Measurements from ENCODE around the gene PREX1. TPM values are rescaled to one million over a fixed set of nuclear protein-coding genes. Genes with fewer than 3 reads are reported as not detected.

The PREX1 gene
- total RNA-seq, 1 experiment from 2014 or later: 9.5 TPM

- Histone ChIP-seq H3K27me3 (replicated peaks; ENCODE audit: control insufficient read depth, insufficient read depth, low read length) (no peaks in the 10 kb centered on the region), H3K36me3 (ENCODE audit: control insufficient read depth, insufficient read depth, low read length) (no peaks in the 10 kb centered on the region), H3K9me3 (no peaks in the 10 kb centered on the region), H3K4me3 (ENCODE audit: low read depth, low read length) (no peak overlapping the region), H3K4me1 (peaks cover 16% of the 10 kb centered on the region)
- H3K9me3 Mint-ChIP-seq (ENCODE audit: unreplicated experiment): no peaks in the 10 kb centered on the region
- intact Hi-C loops (cut with micrococcal nuclease; ENCODE audit: unreplicated experiment): loop anchor here (1.0 to 10.0 kb wide), 4 partner anchors 81 to 833 kb away; no protein-coding TSS in a partner anchor
- no peak for DNase-seq
- CTCF ChIA-PET: interaction anchor here (0.7 to 3.1 kb wide), 50 partner anchors 10 to 960 kb away, joined by 3 to 114 read pairs (median 6); partner anchors contain the start of gene SULF2
- H3K36me3 Mint-ChIP-seq (ENCODE audit: insufficient read depth, unreplicated experiment): no peaks in the 10 kb centered on the region
- no peak overlapping the region for H3K4me3 Mint-ChIP-seq (ENCODE audit: unreplicated experiment)
- no TSS peak for BruUV-seq (replicated peaks)
- no peak for TF ChIP-seq CTCF (IDR thresholded peaks at IDR 0.05; ENCODE audit: insufficient read depth in 1 of 2, low read depth in 1 of 2, low read length in 1 of 2, severe bottlenecking in 1 of 2, unreplicated experiment in 1 of 2)
- POLR2A ChIA-PET: interaction anchor here (1.0 kb wide), 1 partner anchor 324 kb away, joined by 5 read pairs; no protein-coding TSS in a partner anchor
- H3K4me1 Mint-ChIP-seq (ENCODE audit: low read depth, unreplicated experiment): peaks cover 6% of the 10 kb centered on the region
- H3K27me3 Mint-ChIP-seq (ENCODE audit: insufficient read depth, unreplicated experiment): no peaks in the 10 kb centered on the region
- H3K27ac Mint-ChIP-seq (ENCODE audit: unreplicated experiment): no peak overlapping the region
Observed at GRCh38 chr20:48619126-48620101, 208.4 kb downstream of the PREX1 start.

DNA sequence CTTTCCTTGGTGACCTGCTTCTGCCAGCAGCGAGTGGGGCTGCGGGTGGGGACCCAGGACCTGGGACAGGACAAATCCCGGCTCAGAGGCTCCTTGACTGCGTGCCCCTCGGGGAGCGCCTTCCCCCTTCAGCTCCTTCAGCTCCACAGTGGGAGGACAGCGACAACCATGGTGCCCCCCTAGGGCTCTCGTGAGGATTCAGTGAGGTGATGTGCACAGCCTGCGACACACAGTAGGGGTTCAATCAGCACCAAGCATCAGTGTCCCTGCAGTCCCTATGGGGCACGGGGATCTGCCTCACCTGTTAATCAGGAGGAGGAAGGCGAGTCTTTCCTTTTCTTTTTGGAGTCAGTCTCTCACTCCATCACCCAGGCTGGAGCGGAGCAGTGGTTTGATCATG is 209.2 kb downstream of the PREX1 start:
- no TSS peak for BruUV-seq (replicated peaks)
- H3K9me3 Mint-ChIP-seq (ENCODE audit: unreplicated experiment): no peaks in the 10 kb centered on the region
- Histone ChIP-seq H3K4me1 (peaks cover 16% of the 10 kb centered on the region), H3K9me3 (no peaks in the 10 kb centered on the region), H3K27me3 (replicated peaks; ENCODE audit: control insufficient read depth, insufficient read depth, low read length) (no peaks in the 10 kb centered on the region), H3K4me3 (ENCODE audit: low read depth, low read length) (no peak overlapping the region), H3K36me3 (ENCODE audit: control insufficient read depth, insufficient read depth, low read length) (no peaks in the 10 kb centered on the region)
- no peak overlapping the region for H3K27ac Mint-ChIP-seq (ENCODE audit: unreplicated experiment)
- H3K4me1 Mint-ChIP-seq (ENCODE audit: low read depth, unreplicated experiment): peaks cover 6% of the 10 kb centered on the region
- intact Hi-C loops (cut with micrococcal nuclease; ENCODE audit: unreplicated experiment): no loop called here
- DNase-seq: no peak
- no peaks in the 10 kb centered on the region for H3K27me3 Mint-ChIP-seq (ENCODE audit: insufficient read depth, unreplicated experiment)
- POLR2A ChIA-PET: no interaction called here
- no peak overlapping the region for H3K4me3 Mint-ChIP-seq (ENCODE audit: unreplicated experiment)
- no peaks in the 10 kb centered on the region for H3K36me3 Mint-ChIP-seq (ENCODE audit: insufficient read depth, unreplicated experiment)
- CTCF ChIA-PET: no interaction called here
- no peak for TF ChIP-seq CTCF (IDR thresholded peaks at IDR 0.05; ENCODE audit: insufficient read depth in 1 of 2, low read depth in 1 of 2, low read length in 1 of 2, severe bottlenecking in 1 of 2, unreplicated experiment in 1 of 2)

DNA sequence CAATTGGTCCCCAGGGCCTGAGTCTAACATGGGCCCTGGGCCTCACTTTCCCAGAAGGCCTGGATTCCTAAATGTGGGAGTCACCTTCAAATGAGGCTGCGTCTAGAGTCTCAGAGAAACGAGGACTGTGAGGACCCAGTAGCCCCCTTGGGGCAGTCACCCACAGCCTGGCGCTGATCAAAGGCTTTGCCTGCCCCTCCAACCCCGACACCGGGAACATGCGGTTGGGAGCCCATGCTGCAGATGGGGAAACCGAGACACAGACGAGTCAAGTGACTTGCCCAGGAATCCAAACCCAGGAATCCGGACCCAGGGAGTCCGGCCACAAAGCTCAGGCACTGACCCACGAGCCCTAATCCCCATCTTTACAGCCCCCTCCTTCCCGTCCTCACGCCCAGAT is 209.7 kb downstream of the PREX1 start:
- H3K9me3 Mint-ChIP-seq (ENCODE audit: unreplicated experiment): no peaks in the 10 kb centered on the region
- no peak overlapping the region for H3K27ac Mint-ChIP-seq (ENCODE audit: unreplicated experiment)
- no peaks in the 10 kb centered on the region for H3K9me3 ChIP-seq
- ChIA-PET CTCF (no interaction called here), POLR2A (no interaction called here)
- peaks cover 16% of the 10 kb centered on the region for H3K4me1 ChIP-seq
- BruUV-seq (replicated peaks): no TSS peak
- H3K27me3 ChIP-seq (replicated peaks; ENCODE audit: control insufficient read depth, insufficient read depth, low read length): no peaks in the 10 kb centered on the region
- no peaks in the 10 kb centered on the region for H3K36me3 ChIP-seq (ENCODE audit: control insufficient read depth, insufficient read depth, low read length)
- no peak overlapping the region for H3K4me3 Mint-ChIP-seq (ENCODE audit: unreplicated experiment)
- no peak overlapping the region for H3K4me3 ChIP-seq (ENCODE audit: low read depth, low read length)
- intact Hi-C loops (cut with micrococcal nuclease; ENCODE audit: unreplicated experiment): no loop called here
- no peak for DNase-seq
- no peaks in the 10 kb centered on the region for H3K36me3 Mint-ChIP-seq (ENCODE audit: insufficient read depth, unreplicated experiment)
- TF ChIP-seq CTCF (IDR thresholded peaks at IDR 0.05; ENCODE audit: insufficient read depth in 1 of 2, low read depth in 1 of 2, low read length in 1 of 2, severe bottlenecking in 1 of 2, unreplicated experiment in 1 of 2): no peak
- peaks cover 6% of the 10 kb centered on the region for H3K4me1 Mint-ChIP-seq (ENCODE audit: low read depth, unreplicated experiment)
- H3K27me3 Mint-ChIP-seq (ENCODE audit: insufficient read depth, unreplicated experiment): no peaks in the 10 kb centered on the region

All from Caco-2 (cell line).